Measurements from ENCODE around the gene CNGA3.

GRCh38 chr2:98372579-98372978 lies 26.3 kb downstream of the CNGA3 start:
- TF ChIP-seq, protein P1, sequence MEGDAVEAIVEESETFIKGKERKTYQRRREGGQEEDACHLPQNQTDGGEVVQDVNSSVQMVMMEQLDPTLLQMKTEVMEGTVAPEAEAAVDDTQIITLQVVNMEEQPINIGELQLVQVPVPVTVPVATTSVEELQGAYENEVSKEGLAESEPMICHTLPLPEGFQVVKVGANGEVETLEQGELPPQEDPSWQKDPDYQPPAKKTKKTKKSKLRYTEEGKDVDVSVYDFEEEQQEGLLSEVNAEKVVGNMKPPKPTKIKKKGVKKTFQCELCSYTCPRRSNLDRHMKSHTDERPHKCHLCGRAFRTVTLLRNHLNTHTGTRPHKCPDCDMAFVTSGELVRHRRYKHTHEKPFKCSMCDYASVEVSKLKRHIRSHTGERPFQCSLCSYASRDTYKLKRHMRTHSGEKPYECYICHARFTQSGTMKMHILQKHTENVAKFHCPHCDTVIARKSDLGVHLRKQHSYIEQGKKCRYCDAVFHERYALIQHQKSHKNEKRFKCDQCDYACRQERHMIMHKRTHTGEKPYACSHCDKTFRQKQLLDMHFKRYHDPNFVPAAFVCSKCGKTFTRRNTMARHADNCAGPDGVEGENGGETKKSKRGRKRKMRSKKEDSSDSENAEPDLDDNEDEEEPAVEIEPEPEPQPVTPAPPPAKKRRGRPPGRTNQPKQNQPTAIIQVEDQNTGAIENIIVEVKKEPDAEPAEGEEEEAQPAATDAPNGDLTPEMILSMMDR (IDR thresholded peaks at IDR 0.05), result no peak
- TF ChIP-seq POLR2A (IDR thresholded peaks at IDR 0.05) (no peak), POLR2AphosphoS5 (IDR thresholded peaks at IDR 0.05) (no peak)

Measured in prostate gland (tissue), 2 donors.